AG04450 (cell line): Measurements from ENCODE around the gene COQ9. TPM values are rescaled to one million over a fixed set of nuclear protein-coding genes. Genes with fewer than 3 reads are reported as not detected.

ENCODE experiments used
- CTCF ChIA-PET: fragments of 300-600, 350-600 bp; formaldehyde crosslinking; extraction: SDS; loops from one replicate; lab custom pipeline; 2022; ENCODE audit warnings: antibody characterized with exemption, inconsistent platforms; lab: Charles Lee
- POLR2A ChIA-PET: fragments of 350-600 bp; formaldehyde crosslinking; extraction: SDS; loops from one replicate; lab custom pipeline; 2021; ENCODE audit warnings: antibody characterized with exemption, inconsistent platforms; lab: Yijun Ruan, JAX
- DNase-seq: peaks from one replicate; pipeline ENCODE4 v3.0.0-alpha.2; 2011; ENCODE audit warnings: low read depth, low spot score
- H3K27ac ChIP-seq: one replicate; pipeline ENCODE4 v1.5.1; 2012; ENCODE audit warnings: low read depth, low read length, control low read depth
- H3K27me3 ChIP-seq: one replicate; pipeline ENCODE4 v1.6.0; 2012; ENCODE audit warnings: low read length; ENCODE audit not compliant: control insufficient read depth, insufficient read depth
- H3K4me3 ChIP-seq: 2 replicates; pipeline ENCODE4 v1.5.1; 2011; ENCODE audit warnings: mild to moderate bottlenecking, low read depth, low read length, control low read depth
- H3K9me3 ChIP-seq: 2 replicates; pipeline ENCODE4 v1.5.1; 2012; ENCODE audit warnings: low read length; ENCODE audit not compliant: control insufficient read depth, insufficient read depth
- CTCF ChIP-seq: IDR thresholded peaks from 2 replicates; pipeline ENCODE4 v1.5.1; 2011; ENCODE audit warnings: low read depth, low read length, control low read depth, inconsistent platforms
- polyA plus RNA-seq: library from polyadenylated mRNA; depleted of rRNA; stranded (reverse); fragments of >200 nt; gene quantifications from 2 replicates; pipeline ENCODE4 v1.2.3, GENCODE V29; 2011

COQ9 gene
- polyA plus RNA-seq, 1 experiment: 59.0 TPM

GRCh38 chr16:57445510-57445909 is 1.8 kb upstream of the COQ9 start:
- ChIA-PET POLR2A (no interaction called here), CTCF (interaction anchor here (1.1 kb wide), 2 partner anchors 17 to 74 kb away, joined by 3 to 9 read pairs; partner anchors contain the start of gene POLR2C)
- TF ChIP-seq CTCF: no peak
- Histone ChIP-seq H3K9me3 (peaks cover 2% of the 10 kb centered on the region), H3K27me3 (no peaks in the 10 kb centered on the region), H3K27ac (no peak overlapping the region), H3K4me3 (no peak overlapping the region)
- DNase-seq: no peak

GRCh38 chr16:57446531-57447185 is 621 bp upstream of the COQ9 start:
- ChIA-PET CTCF (interaction anchor here (1.2 to 1.3 kb wide), 4 partner anchors 16 to 74 kb away, joined by 4 to 13 read pairs (median 4); partner anchors contain the start of gene POLR2C), POLR2A (interaction anchor here (1.0 to 2.2 kb wide), 8 partner anchors 11 to 289 kb away, joined by 3 to 15 read pairs (median 4); partner anchors contain the start of genes KATNB1, POLR2C, PSME3IP1 and RSPRY1)
- Histone ChIP-seq H3K4me3 (peak overlapping the region; percentile 92), H3K9me3 (no peaks in the 10 kb centered on the region; the same call in 1 of the 2 replicates), H3K27ac (peak overlapping the region; percentile 65), H3K27me3 (no peaks in the 10 kb centered on the region)
- no peak for TF ChIP-seq CTCF
- DNase-seq: no peak

GRCh38 chr16:57452021-57452420 is 4.7 kb downstream of the COQ9 start:
- H3K4me3 ChIP-seq: no peak overlapping the region
- TF ChIP-seq CTCF: no peak
- no peak overlapping the region for H3K27ac ChIP-seq
- CTCF ChIA-PET: interaction anchor here (0.9 to 1.1 kb wide), 2 partner anchors 10 to 33 kb away, joined by 3 to 16 read pairs; partner anchors contain the start of gene POLR2C
- no peaks in the 10 kb centered on the region; the same call in 1 of the 2 replicates for H3K9me3 ChIP-seq
- POLR2A ChIA-PET: no interaction called here
- H3K27me3 ChIP-seq: no peaks in the 10 kb centered on the region
- DNase-seq: no peak

GRCh38 chr16:57462209-57462977 is 15.1 kb downstream of the COQ9 start, which contains the start of gene POLR2C:
POLR2C (plus strand) TSS chr16:57462679; CDS start chr16:57462725, 46 bp downstream.
- DNase-seq: peak; percentile 51
- Histone ChIP-seq H3K9me3 (no peaks in the 10 kb centered on the region), H3K27me3 (no peaks in the 10 kb centered on the region), H3K27ac (peak within 1 kb of the TSS; percentile 31), H3K4me3 (peak within 1 kb of the TSS; percentile 89)
- peak; percentile 84 for TF ChIP-seq CTCF
- CTCF ChIA-PET: interaction anchor here (0.6 to 3.3 kb wide), 36 partner anchors 8 to 280 kb away, joined by 3 to 16 read pairs (median 4); partner anchors contain the start of genes CIAPIN1, COQ9 and DOK4
- POLR2A ChIA-PET: interaction anchor here (0.8 to 1.8 kb wide), 3 partner anchors 9 to 57 kb away, joined by 3 to 15 read pairs (median 3); partner anchors contain the start of genes CIAPIN1 and COQ9
